Stimulated activated CD4-positive, alpha-beta T cell treated with anti-CD3 and anti-CD28 coated beads, Interleukin-12 subunit alpha, Interleukin-12 subunit beta, amount 100 ng/mL, for 4 hours (primary cell): ENCODE measurements around the gene PHLDB2.

Experiments used
- DNase-seq: peaks from one replicate; pipeline ENCODE4 v3.0.0-alpha.2; 2020

PHLDB2 gene

GRCh38 chr3:112002096-112002971 lies 143.3 kb downstream of the PHLDB2 start:
- DNase-seq: peak; percentile 46

GRCh38 chr3:112003321-112004080 lies 144.4 kb downstream of the PHLDB2 start:
- DNase-seq: no peak

- DNase-seq: no peak
Measured at GRCh38 chr3:112004187-112004586, 145.1 kb downstream of the PHLDB2 start.

GRCh38 chr3:112004669-112005068 lies 145.6 kb downstream of the PHLDB2 start:
- DNase-seq: no peak

- DNase-seq: no peak
Measured at GRCh38 chr3:112005091-112005672, 146.1 kb downstream of the PHLDB2 start.

GRCh38 chr3:112007633-112008032 lies 148.6 kb downstream of the PHLDB2 start:
- no peak for DNase-seq

GRCh38 chr3:112009670-112010069 lies 150.6 kb downstream of the PHLDB2 start:
- no peak for DNase-seq

- no peak for DNase-seq
Measured at GRCh38 chr3:112010636-112011035, 151.6 kb downstream of the PHLDB2 start.

GRCh38 chr3:112011376-112011940 lies 152.4 kb downstream of the PHLDB2 start:
- no peak for DNase-seq

GRCh38 chr3:112012205-112012992 lies 153.3 kb downstream of the PHLDB2 start:
- DNase-seq: no peak

- peak; percentile 53 for DNase-seq
Measured at GRCh38 chr3:112013058-112013783, 154.2 kb downstream of the PHLDB2 start.

- no peak for DNase-seq
Measured at GRCh38 chr3:112013784-112014143, 154.7 kb downstream of the PHLDB2 start.

- DNase-seq: no peak
Measured at GRCh38 chr3:112017091-112017490, 158.0 kb downstream of the PHLDB2 start.

- no peak for DNase-seq
Measured at GRCh38 chr3:112018712-112019111, 159.6 kb downstream of the PHLDB2 start.

- DNase-seq: no peak
Measured at GRCh38 chr3:112019716-112020115, 160.7 kb downstream of the PHLDB2 start.

GRCh38 chr3:112020674-112021085 lies 161.6 kb downstream of the PHLDB2 start:
- DNase-seq: no peak
